Adrenal gland (tissue), 12 donors: Measurements from ENCODE around the gene MAP7. TPM values are rescaled to one million over a fixed set of nuclear protein-coding genes. Genes with fewer than 3 reads are reported as not detected.
A peak's percentile ranks its signal among the peaks of the same experiment; 100 is the strongest.
"Not testable (repeated sequence)": the region's sequence is repeated elsewhere in the genome, so short reads cannot be mapped to it uniquely, and the experiment has no call there.

Experiments
- DNase-seq, 7 donors: peaks; one replicate each; pipeline ENCODE4 v3.0.0-alpha.2; 2019 to 2020
- H3K27ac ChIP-seq, 5 donors: fragments of 200-600 bp; sonication (generic) in 4 of 5; 1 replicate in 3 of 5; 2 replicates in 2 of 5; pipeline versions ENCODE4 v1.5.1 to v1.8.0; 2016 to 2020; ENCODE audit warnings: mild to moderate bottlenecking in 1 of 5
- H3K27me3 ChIP-seq: fragments of 200-600 bp; 2 replicates; pipeline ENCODE4 v1.8.0; 2021
- H3K36me3 ChIP-seq, 2 donors: fragments of 200-600 bp; replicated peaks in 1 of 2; 1 replicate in 1 of 2; 2 replicates in 1 of 2; pipeline versions ENCODE4 v1.5.1 to v1.8.0; 2018 to 2022
- H3K4me1 ChIP-seq, 2 donors: fragments of 200-600 bp; replicated peaks in 1 of 2; 1 replicate in 1 of 2; 2 replicates in 1 of 2; pipeline versions ENCODE4 v1.5.1 to v1.8.0; 2018 to 2021
- H3K4me3 ChIP-seq, 4 donors: fragments of 200-600 bp; sonication (generic) in 3 of 4; one replicate each; pipeline ENCODE4 v1.5.1; 2016 to 2018
- H3K9me3 ChIP-seq, 3 donors: fragments of 200-600 bp; sonication (generic) in 1 of 3; replicated peaks in 1 of 3; 1 replicate in 2 of 3; 2 replicates in 1 of 3; pipeline versions ENCODE4 v1.5.1 to v1.8.0; 2016 to 2021
- POLR2A ChIP-seq, 2 donors: fragments of 450-650 bp; IDR thresholded peaks; one replicate each; pipeline ENCODE4 v1.6.1; 2017; ENCODE audit warnings: antibody characterized with exemption in 2 of 2, mild to moderate bottlenecking in 2 of 2, moderate library complexity in 1 of 2
- WGBS, 4 donors: extraction: QIAGEN DNeasy Blood & Tissue Kit in 2 of 4; methylation state at CpG; one replicate each; pipeline versions ENCODE4 v1.1.5 to v1.1.7; 2013 to 2017; 5-methylcytosine and 5-hydroxymethylcytosine counted together
- intact Hi-C, 2 donors: fragments of 100-400 bp; cut with DNase I; formaldehyde crosslinking; loops; one replicate each; pipeline versions ENCODE4 v1.14.1 to v1.15.0; 2022 to 2023
- polyA plus RNA-seq, 3 donors: library from polyadenylated mRNA; stranded (reverse); fragments of 200-250 nt in 2 of 3; fragments of 350-450 nt in 1 of 3; fragmentation: Illumina TruSeq in 1 of 3; extraction: RNeasy Lipid Tissue Mini Kit (QIAGEN cat#74804) in 1 of 3; gene quantifications; one replicate each; pipeline ENCODE4 v1.2.3, GENCODE V29; 2013 to 2014
- total RNA-seq, 9 donors: library from RNA; depleted of rRNA in 4 of 9; stranded (reverse); fragments of >200 nt in 4 of 9; fragments of 120-200 nt in 1 of 9; fragmentation: NEBNext Ultra II Directional in 1 of 9; extraction: Animal tissue kit (Norgen Biotek cat#: 25700) in 1 of 9; gene quantifications; one replicate each; pipeline versions ENCODE4 v1.1.0 to v1.2.4, GENCODE V29; 2013 to 2023
- TF ChIP-seq, protein P1 (sequence below), 6 experiments: fragments of 450-650 bp in 4 of 6; fragments of 200-600 bp in 2 of 6; sonication (generic) in 1 of 6; IDR thresholded peaks; 1 replicate in 5 of 6; 2 replicates in 1 of 6; pipeline versions ENCODE4 v1.5.1 to v1.8.0; 2016 to 2021; ENCODE audit warnings: antibody characterized with exemption in 6 of 6, mild to moderate bottlenecking in 2 of 6, moderate library complexity in 1 of 6
- donor health status: healthy with polysubstance abuse.
- donor health status: Bipolar disorder and iron deficiency.
- donor health status: DM: yes; HTN: yes; CAD: no.
- donor health status: DM: no; HTN: no; CAD: no.
- donor health status: DM: no; HTN: no; CAD: no.
- donor health status: DM: yes; HTN: yes; CAD: no.

Gene MAP7
- total and polyA plus RNA-seq, 12 donors, result 4.7 to 31.6 (median 11.3) TPM

DNA sequence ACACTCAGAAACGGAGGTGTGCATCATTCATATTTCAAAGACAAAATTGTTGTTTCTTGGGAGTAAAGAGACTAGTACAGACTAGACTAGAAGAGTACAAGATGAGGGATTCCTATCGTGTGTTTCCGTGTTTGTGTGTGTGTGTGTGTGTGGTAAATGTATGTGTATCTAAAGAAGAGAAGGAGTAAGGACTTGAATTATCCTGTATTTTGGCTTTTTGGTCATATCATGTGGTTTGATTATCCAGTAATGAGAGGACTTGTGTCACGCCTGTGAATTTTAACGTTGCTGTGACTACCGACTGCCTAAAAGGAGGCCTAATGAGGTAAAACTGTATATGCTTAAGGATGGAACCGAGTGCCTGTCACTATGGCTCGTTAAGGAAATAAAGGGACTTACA, 44.4 kb upstream of the MAP7 start:
- H3K4me1 ChIP-seq, result peaks cover 0 to 24% of the 10 kb centered on the region in 2 donors
- no peaks in the 10 kb centered on the region for H3K9me3 ChIP-seq
- TF ChIP-seq, protein P1, sequence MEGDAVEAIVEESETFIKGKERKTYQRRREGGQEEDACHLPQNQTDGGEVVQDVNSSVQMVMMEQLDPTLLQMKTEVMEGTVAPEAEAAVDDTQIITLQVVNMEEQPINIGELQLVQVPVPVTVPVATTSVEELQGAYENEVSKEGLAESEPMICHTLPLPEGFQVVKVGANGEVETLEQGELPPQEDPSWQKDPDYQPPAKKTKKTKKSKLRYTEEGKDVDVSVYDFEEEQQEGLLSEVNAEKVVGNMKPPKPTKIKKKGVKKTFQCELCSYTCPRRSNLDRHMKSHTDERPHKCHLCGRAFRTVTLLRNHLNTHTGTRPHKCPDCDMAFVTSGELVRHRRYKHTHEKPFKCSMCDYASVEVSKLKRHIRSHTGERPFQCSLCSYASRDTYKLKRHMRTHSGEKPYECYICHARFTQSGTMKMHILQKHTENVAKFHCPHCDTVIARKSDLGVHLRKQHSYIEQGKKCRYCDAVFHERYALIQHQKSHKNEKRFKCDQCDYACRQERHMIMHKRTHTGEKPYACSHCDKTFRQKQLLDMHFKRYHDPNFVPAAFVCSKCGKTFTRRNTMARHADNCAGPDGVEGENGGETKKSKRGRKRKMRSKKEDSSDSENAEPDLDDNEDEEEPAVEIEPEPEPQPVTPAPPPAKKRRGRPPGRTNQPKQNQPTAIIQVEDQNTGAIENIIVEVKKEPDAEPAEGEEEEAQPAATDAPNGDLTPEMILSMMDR (IDR thresholded peaks at IDR 0.05), result no peak
- no peak for TF ChIP-seq POLR2A (IDR thresholded peaks at IDR 0.05)
- 88 to 91% (median 90%) methylated on average over 8 of the region's 8 CpGs for WGBS, 4 donors
- no peak for DNase-seq
- no peak overlapping the region for H3K4me3 ChIP-seq
- intact Hi-C loops, result no loop called here
- peak overlapping the region in 4 of 5 donors; percentile 3 to 79 (median 46) for H3K27ac ChIP-seq
- H3K36me3 ChIP-seq, result peaks cover 0 to 71% of the 10 kb centered on the region in 2 donors
- no peaks in the 10 kb centered on the region for H3K27me3 ChIP-seq

DNA sequence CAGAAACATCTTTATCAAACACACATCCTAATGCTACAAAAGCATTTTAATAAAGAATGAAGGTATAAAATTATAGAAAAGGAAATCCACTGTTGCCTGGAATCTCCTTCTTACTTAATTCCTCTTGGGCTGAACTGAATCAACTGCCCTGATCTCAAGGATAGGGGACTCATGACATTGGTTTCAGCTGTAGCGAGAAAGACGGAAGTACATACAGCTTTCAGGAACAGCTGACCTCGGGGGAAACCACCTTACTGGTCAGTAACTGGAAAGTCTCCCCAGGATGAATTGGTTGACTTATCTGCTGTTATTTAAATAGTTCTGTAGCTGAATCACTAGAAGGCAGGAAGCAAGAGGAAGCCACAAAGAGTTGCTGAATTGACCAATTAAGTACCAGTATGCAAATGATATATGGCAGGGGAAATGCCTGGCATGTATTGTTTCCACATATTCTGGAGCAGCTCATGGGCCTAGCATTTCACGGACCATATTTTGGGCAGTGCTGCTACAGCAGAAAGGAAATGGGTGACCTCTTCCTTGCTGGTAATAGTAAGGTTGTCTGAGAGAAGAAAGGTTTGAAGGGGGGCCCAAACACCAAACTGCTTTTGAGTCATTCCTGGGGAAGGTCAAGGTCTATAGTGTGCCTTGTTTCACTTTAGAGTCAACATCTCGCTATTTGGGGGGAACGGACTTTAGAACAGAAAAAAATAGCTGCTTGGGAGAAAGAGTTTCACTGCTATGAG, 43.7 kb upstream of the MAP7 start:
- Histone ChIP-seq H3K27ac (peak overlapping the region in 4 of 5 donors; percentile 3 to 79 (median 46)), H3K27me3 (no peaks in the 10 kb centered on the region), H3K4me1 (peaks cover 0 to 24% of the 10 kb centered on the region in 2 donors), H3K36me3 (peaks cover 0 to 77% of the 10 kb centered on the region in 2 donors), H3K9me3 (no peaks in the 10 kb centered on the region), H3K4me3 (no peak overlapping the region)
- peak in 6 of 7 donors; percentile 62 to 83 (median 74) for DNase-seq
- intact Hi-C loops, result no loop called here
- 26 to 27% (median 26%) methylated on average over 6 of the region's 6 CpGs for whole genome bisulfite sequencing, 4 donors
- TF ChIP-seq, protein P1 (IDR thresholded peaks at IDR 0.05), result no peak
- TF ChIP-seq POLR2A (IDR thresholded peaks at IDR 0.05), result no peak

DNA sequence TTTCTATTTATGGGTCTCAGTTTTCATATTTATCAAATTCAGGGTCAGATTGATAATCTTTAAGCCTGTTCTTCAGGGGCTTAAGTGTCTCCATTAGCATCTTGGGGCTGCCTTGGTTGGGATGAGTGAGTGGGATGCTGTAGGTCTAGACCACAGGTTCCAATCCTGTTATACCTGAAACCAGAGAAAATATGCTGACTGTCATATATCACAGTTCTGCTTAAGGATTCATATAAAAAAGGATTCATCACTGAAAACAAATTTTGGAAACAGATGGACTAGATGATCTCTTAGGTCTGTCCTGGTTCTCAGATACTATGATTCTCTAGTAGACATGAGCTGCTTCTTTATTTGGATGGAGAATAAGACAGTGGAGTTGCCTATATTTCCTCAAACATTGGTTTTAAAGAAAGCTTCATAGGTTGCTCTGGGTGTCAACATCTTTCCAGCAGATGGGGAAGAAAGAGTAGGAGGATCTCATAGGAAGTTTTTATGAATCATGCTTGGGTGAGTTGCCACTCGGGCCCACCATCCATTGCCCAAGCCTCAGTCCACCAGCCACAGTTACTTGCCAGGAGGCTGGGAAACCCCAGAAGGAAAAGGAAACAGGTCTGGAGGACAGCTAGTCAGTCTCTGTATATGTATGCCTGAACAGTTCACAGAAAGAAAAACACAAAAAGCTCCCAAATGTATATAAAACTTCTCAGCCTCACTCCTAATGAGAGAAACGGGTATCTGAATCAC, 42.9 kb upstream of the MAP7 start:
- Histone ChIP-seq H3K4me3 (no peak overlapping the region), H3K27ac (peak overlapping the region in 3 of 5 donors; percentile 18 to 79 (median 74)), H3K27me3 (no peaks in the 10 kb centered on the region), H3K36me3 (peaks cover 0 to 78% of the 10 kb centered on the region in 2 donors), H3K9me3 (no peaks in the 10 kb centered on the region), H3K4me1 (peaks cover 0 to 24% of the 10 kb centered on the region in 2 donors)
- WGBS, 4 donors, result 61 to 82% (median 70%) methylated on average over 2 of the region's 2 CpGs
- intact Hi-C loops, result no loop called here
- no peak for DNase-seq
- TF ChIP-seq, protein P1 (IDR thresholded peaks at IDR 0.05), result no peak
- no peak for TF ChIP-seq POLR2A (IDR thresholded peaks at IDR 0.05)

DNA sequence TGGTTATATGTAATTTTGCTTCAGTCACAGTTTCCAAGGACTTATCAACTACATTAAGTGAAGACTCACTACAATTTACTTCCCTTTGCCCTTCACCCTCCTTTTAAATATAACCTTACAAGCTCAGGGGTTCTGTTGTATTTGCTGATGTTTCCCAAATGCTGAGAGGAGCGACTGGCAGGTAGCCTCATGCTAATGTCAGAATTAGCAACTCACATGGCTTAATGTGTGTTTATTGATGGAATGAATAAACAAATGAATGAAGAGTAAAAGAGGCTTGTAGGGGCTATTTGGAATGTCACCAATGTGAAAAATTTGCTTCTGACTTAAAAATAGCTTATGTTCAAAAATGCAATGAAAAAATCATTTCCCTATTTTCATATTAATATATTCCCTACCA, 41.4 kb upstream of the MAP7 start:
- TF ChIP-seq, protein P1 (IDR thresholded peaks at IDR 0.05), result no peak
- no peak for TF ChIP-seq POLR2A (IDR thresholded peaks at IDR 0.05)
- intact Hi-C loops, result no loop called here
- H3K27ac ChIP-seq, result no peak overlapping the region
- no peak overlapping the region for H3K4me3 ChIP-seq
- H3K4me1 ChIP-seq, result peaks cover 0 to 24% of the 10 kb centered on the region in 2 donors
- no peaks in the 10 kb centered on the region for H3K9me3 ChIP-seq
- DNase-seq, result no peak
- 89 to 94% (median 91%) methylated on average over 1 of the region's 1 CpG for WGBS, 4 donors
- H3K36me3 ChIP-seq, result peaks cover 0 to 82% of the 10 kb centered on the region in 2 donors
- H3K27me3 ChIP-seq, result no peaks in the 10 kb centered on the region

DNA sequence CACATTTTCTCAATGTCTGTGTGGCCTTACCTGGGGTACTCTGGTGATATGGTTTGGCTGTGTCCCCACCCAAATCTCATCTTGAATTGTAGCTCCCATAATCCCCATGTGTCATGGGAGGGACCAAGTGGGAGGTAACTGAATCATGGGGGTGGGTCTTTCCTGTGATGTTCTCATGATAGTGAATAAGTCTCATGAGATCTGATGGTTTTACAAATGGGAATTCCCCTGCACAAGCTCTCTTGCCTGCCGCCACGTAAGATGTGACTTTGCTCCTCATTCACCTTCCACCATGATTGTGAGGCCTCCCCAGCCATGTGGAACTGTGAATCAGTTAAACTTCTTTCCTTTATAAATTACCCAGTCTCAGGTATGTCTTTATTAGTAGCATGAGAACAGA, 40.6 kb upstream of the MAP7 start:
- H3K27ac ChIP-seq, H3K27me3 ChIP-seq, H3K4me3 ChIP-seq, intact Hi-C loops, DNase-seq, H3K9me3 ChIP-seq: not testable (repeated sequence)
- H3K4me1 ChIP-seq, result peaks cover 0 to 24% of the 10 kb centered on the region in 2 donors
- peaks cover 0 to 82% of the 10 kb centered on the region in 2 donors for H3K36me3 ChIP-seq
- 93 to 100% (median 99%) methylated on average over 2 of the region's 2 CpGs for WGBS, 4 donors
